Hematopoietic multipotent progenitor cell treated with erythropoietin and hydrocortisone succinate and interleukin-3 and kit ligand, for 6 days (in vitro differentiated cells): Measurements from ENCODE around the gene CALHM4.

Experiments
- DNase-seq: peaks from one replicate; pipeline ENCODE4 v3.0.0-alpha.2; 2015

Gene CALHM4

GRCh38 chr6:116542426-116542825 is 11.1 kb upstream of the CALHM4 start:
- no peak for DNase-seq

GRCh38 chr6:116543149-116543548 is 10.4 kb upstream of the CALHM4 start:
- no peak for DNase-seq

- no peak for DNase-seq
Observed at GRCh38 chr6:116545651-116546050, 7.9 kb upstream of the CALHM4 start, which contains the start of gene TRAPPC3L. TRAPPC3L (minus strand) TSS chr6:116545684; CDS start chr6:116545514, 170 bp downstream.

GRCh38 chr6:116547358-116547757 is 6.2 kb upstream of the CALHM4 start:
- no peak for DNase-seq

GRCh38 chr6:116550796-116551195 is 2.8 kb upstream of the CALHM4 start:
- no peak for DNase-seq

GRCh38 chr6:116556065-116556464 is 2.5 kb downstream of the CALHM4 start:
- no peak for DNase-seq

- no peak for DNase-seq
Observed at GRCh38 chr6:116556814-116557415, 3.4 kb downstream of the CALHM4 start.

- DNase-seq: no peak
Observed at GRCh38 chr6:116557893-116558292, 4.3 kb downstream of the CALHM4 start.

GRCh38 chr6:116560130-116560529 is 6.6 kb downstream of the CALHM4 start:
- DNase-seq: no peak

GRCh38 chr6:116561377-116562018 is 7.9 kb downstream of the CALHM4 start:
- DNase-seq: peak; percentile 84

- DNase-seq: no peak
Observed at GRCh38 chr6:116562019-116562403, 8.5 kb downstream of the CALHM4 start.

- peak; percentile 37 for DNase-seq
Observed at GRCh38 chr6:116562614-116563013, 9.1 kb downstream of the CALHM4 start.

- no peak for DNase-seq
Observed at GRCh38 chr6:116563830-116564229, 10.3 kb downstream of the CALHM4 start.

- DNase-seq: no peak
Observed at GRCh38 chr6:116564311-116564710, 10.8 kb downstream of the CALHM4 start.

- peak; percentile 23 for DNase-seq
Observed at GRCh38 chr6:116564921-116565872, 11.6 kb downstream of the CALHM4 start.

GRCh38 chr6:116568111-116568510 is 14.6 kb downstream of the CALHM4 start:
- DNase-seq: no peak

GRCh38 chr6:116568821-116569755 is 15.5 kb downstream of the CALHM4 start:
- DNase-seq: no peak

GRCh38 chr6:116570856-116571682 is 17.5 kb downstream of the CALHM4 start, which contains the start of gene RWDD1:
RWDD1 (plus strand) TSS chr6:116571504; CDS start chr6:116571583, 79 bp downstream.
- DNase-seq: peak; percentile 98

- no peak for DNase-seq
Observed at GRCh38 chr6:116571683-116572000, 18.1 kb downstream of the CALHM4 start.

GRCh38 chr6:116572162-116572561 is 18.6 kb downstream of the CALHM4 start:
- peak; percentile 56 for DNase-seq

GRCh38 chr6:116575227-116575626 is 21.7 kb downstream of the CALHM4 start:
- DNase-seq: no peak

GRCh38 chr6:116577486-116577885 is 23.9 kb downstream of the CALHM4 start:
- DNase-seq: no peak
